ENCODE measurements around the gene SH3BGRL3.
"Not testable (repeated sequence)": the region's sequence is repeated elsewhere in the genome, so short reads cannot be mapped to it uniquely, and the experiment has no call there.

SH3BGRL3 gene

GRCh38 chr1:26289158-26290059, 9.5 kb downstream of the SH3BGRL3 start:
- ChIA-PET POLR2A (interaction anchor here (0.5 to 4.6 kb wide), 9 partner anchors 10 to 182 kb away, joined by 3 to 28 read pairs (median 4); partner anchors contain the start of genes CD52, HMGN2 and SH3BGRL3), CTCF (interaction anchor here (0.9 to 10.7 kb wide), 13 partner anchors 11 to 102 kb away, joined by 3 to 161 read pairs (median 5); partner anchors contain the start of genes CD52, SH3BGRL3 and UBXN11)
- Histone ChIP-seq H3K9me3 (ENCODE audit: control extremely low read depth in 1 of 5, control insufficient read depth in 4 of 5, insufficient read depth in 2 of 5, low read depth in 1 of 5, low read length in 4 of 5) (no peaks in the 10 kb centered on the region), H3K27ac (ENCODE audit: insufficient read depth in 1 of 2, low read depth in 1 of 2, low read length in 2 of 2, poor library complexity in 1 of 2, severe bottlenecking in 2 of 2) (peak overlapping the region; percentile 91 to 92), H3K4me1 (ENCODE audit: control extremely low read depth in 1 of 4, control insufficient read depth in 4 of 4, insufficient read depth in 4 of 4, low read length in 3 of 4) (peaks cover 27 to 85% (median 83%) of the 10 kb centered on the region in 4 experiments), H3K4me3 (ENCODE audit: control insufficient read depth in 1 of 7, extremely low read depth in 1 of 7, insufficient read depth in 4 of 7, low read depth in 2 of 7, low read length in 6 of 7) (peak overlapping the region in 3 of 7 experiments; percentile 20 to 37 (median 35)), H3K27me3 (replicated peaks in 2 of 5; ENCODE audit: control insufficient read depth in 4 of 5, insufficient read depth in 5 of 5, low read length in 4 of 5) (no peaks in the 10 kb centered on the region), H3K36me3 (ENCODE audit: control insufficient read depth in 4 of 4, insufficient read depth in 4 of 4, low read length in 3 of 4) (peaks cover 0 to 19% (median 3%) of the 10 kb centered on the region in 4 experiments)
- WGBS (ENCODE audit: insufficient coverage), result 46% methylated on average over 18 of the region's 21 CpGs
- peak; percentile 77 to 98 (median 98) for DNase-seq

- Histone ChIP-seq H3K27ac (ENCODE audit: insufficient read depth in 1 of 2, low read depth in 1 of 2, low read length in 2 of 2, poor library complexity in 1 of 2, severe bottlenecking in 2 of 2) (peak overlapping the region; percentile 91 to 92), H3K4me3 (ENCODE audit: control insufficient read depth in 1 of 7, extremely low read depth in 1 of 7, insufficient read depth in 4 of 7, low read depth in 2 of 7, low read length in 6 of 7) (peak overlapping the region in 3 of 7 experiments; percentile 13 to 23 (median 20)), H3K27me3 (replicated peaks in 2 of 5; ENCODE audit: control insufficient read depth in 4 of 5, insufficient read depth in 5 of 5, low read length in 4 of 5) (no peaks in the 10 kb centered on the region), H3K4me1 (ENCODE audit: control extremely low read depth in 1 of 4, control insufficient read depth in 4 of 4, insufficient read depth in 4 of 4, low read length in 3 of 4) (peaks cover 26 to 76% (median 74%) of the 10 kb centered on the region in 4 experiments), H3K9me3 (ENCODE audit: control extremely low read depth in 1 of 5, control insufficient read depth in 4 of 5, insufficient read depth in 2 of 5, low read depth in 1 of 5, low read length in 4 of 5) (no peaks in the 10 kb centered on the region), H3K36me3 (ENCODE audit: control insufficient read depth in 4 of 4, insufficient read depth in 4 of 4, low read length in 3 of 4) (peaks cover 0 to 22% (median 2%) of the 10 kb centered on the region in 4 experiments)
- 59% methylated on average over 10 of the region's 11 CpGs for WGBS (ENCODE audit: insufficient coverage)
- POLR2A ChIA-PET, result interaction anchor here (0.5 to 4.6 kb wide), 4 partner anchors 11 to 166 kb away, joined by 3 to 26 read pairs (median 4); partner anchors contain the start of gene SH3BGRL3
- CTCF ChIA-PET, result interaction anchor here (0.9 to 10.7 kb wide), 5 partner anchors 13 to 74 kb away, joined by 3 to 161 read pairs (median 26); partner anchors contain the start of genes CD52, SH3BGRL3 and UBXN11
- peak in 2 of 3 donors; percentile 67 to 72 for DNase-seq
Observed at GRCh38 chr1:26290122-26290881, 10.4 kb downstream of the SH3BGRL3 start.

GRCh38 chr1:26290882-26291261, 11.0 kb downstream of the SH3BGRL3 start:
- H3K4me1 ChIP-seq (ENCODE audit: control extremely low read depth in 1 of 4, control insufficient read depth in 4 of 4, insufficient read depth in 4 of 4, low read length in 3 of 4), result peaks cover 26 to 71% (median 68%) of the 10 kb centered on the region in 4 experiments

GRCh38 chr1:26291433-26291832, 11.5 kb downstream of the SH3BGRL3 start:
- H3K27me3 ChIP-seq (replicated peaks in 2 of 5; ENCODE audit: control insufficient read depth in 4 of 5, insufficient read depth in 5 of 5, low read length in 4 of 5), result no peaks in the 10 kb centered on the region
- H3K4me1 ChIP-seq (ENCODE audit: control extremely low read depth in 1 of 4, control insufficient read depth in 4 of 4, insufficient read depth in 4 of 4, low read length in 3 of 4), result peaks cover 22 to 65% (median 62%) of the 10 kb centered on the region in 4 experiments
- DNase-seq, result no peak
- ChIA-PET POLR2A (interaction anchor here (1.4 kb wide), 1 partner anchor 12 kb away, joined by 3 read pairs; the partner anchor contains the start of gene SH3BGRL3), CTCF (interaction anchor here (4.8 to 10.7 kb wide), 3 partner anchors 15 to 28 kb away, joined by 26 to 161 read pairs (median 110); partner anchors contain the start of genes CD52, SH3BGRL3 and UBXN11)
- WGBS (ENCODE audit: insufficient coverage), result 100% methylated on average over 3 of the region's 3 CpGs
- no peak overlapping the region for H3K4me3 ChIP-seq (ENCODE audit: control insufficient read depth in 1 of 7, extremely low read depth in 1 of 7, insufficient read depth in 4 of 7, low read depth in 2 of 7, low read length in 6 of 7)
- H3K9me3 ChIP-seq (ENCODE audit: control extremely low read depth in 1 of 5, control insufficient read depth in 4 of 5, insufficient read depth in 2 of 5, low read depth in 1 of 5, low read length in 4 of 5), result no peaks in the 10 kb centered on the region
- H3K36me3 ChIP-seq (ENCODE audit: control insufficient read depth in 4 of 4, insufficient read depth in 4 of 4, low read length in 3 of 4), result peaks cover 0 to 32% (median 7%) of the 10 kb centered on the region in 4 experiments
- H3K27ac ChIP-seq (ENCODE audit: insufficient read depth in 1 of 2, low read depth in 1 of 2, low read length in 2 of 2, poor library complexity in 1 of 2, severe bottlenecking in 2 of 2), result peak overlapping the region in 1 of 2 experiments; percentile 92

More at GRCh38 chr1:26290882-26291261, 11.0 kb downstream of the SH3BGRL3 start:
- ChIA-PET CTCF (interaction anchor here (4.8 to 10.7 kb wide), 3 partner anchors 14 to 29 kb away, joined by 26 to 161 read pairs (median 110); partner anchors contain the start of genes CD52, SH3BGRL3 and UBXN11), POLR2A (interaction anchor here (0.6 to 4.6 kb wide), 3 partner anchors 11 to 29 kb away, joined by 3 to 26 read pairs (median 3); partner anchors contain the start of gene SH3BGRL3)
- DNase-seq, result no peak
- Histone ChIP-seq H3K36me3 (ENCODE audit: control insufficient read depth in 4 of 4, insufficient read depth in 4 of 4, low read length in 3 of 4) (peaks cover 0 to 26% (median 4%) of the 10 kb centered on the region in 4 experiments), H3K9me3 (ENCODE audit: control extremely low read depth in 1 of 5, control insufficient read depth in 4 of 5, insufficient read depth in 2 of 5, low read depth in 1 of 5, low read length in 4 of 5) (no peaks in the 10 kb centered on the region), H3K27me3 (replicated peaks in 2 of 5; ENCODE audit: control insufficient read depth in 4 of 5, insufficient read depth in 5 of 5, low read length in 4 of 5) (no peaks in the 10 kb centered on the region), H3K4me3 (ENCODE audit: control insufficient read depth in 1 of 7, extremely low read depth in 1 of 7, insufficient read depth in 4 of 7, low read depth in 2 of 7, low read length in 6 of 7) (peak overlapping the region in 1 of 7 experiments; percentile 32), H3K27ac (ENCODE audit: insufficient read depth in 1 of 2, low read depth in 1 of 2, low read length in 2 of 2, poor library complexity in 1 of 2, severe bottlenecking in 2 of 2) (peak overlapping the region; percentile 91 to 92)
- 75% methylated on average over 10 of the region's 11 CpGs for WGBS (ENCODE audit: insufficient coverage)

GRCh38 chr1:26291939-26292338, 12.1 kb downstream of the SH3BGRL3 start:
- 90% methylated on average over 4 of the region's 4 CpGs for WGBS (ENCODE audit: insufficient coverage)
- Histone ChIP-seq H3K36me3 (ENCODE audit: control insufficient read depth in 4 of 4, insufficient read depth in 4 of 4, low read length in 3 of 4) (peaks cover 0 to 36% (median 10%) of the 10 kb centered on the region in 4 experiments), H3K9me3 (ENCODE audit: control extremely low read depth in 1 of 5, control insufficient read depth in 4 of 5, insufficient read depth in 2 of 5, low read depth in 1 of 5, low read length in 4 of 5) (no peaks in the 10 kb centered on the region), H3K4me3 (ENCODE audit: control insufficient read depth in 1 of 7, extremely low read depth in 1 of 7, insufficient read depth in 4 of 7, low read depth in 2 of 7, low read length in 6 of 7) (no peak overlapping the region), H3K4me1 (ENCODE audit: control extremely low read depth in 1 of 4, control insufficient read depth in 4 of 4, insufficient read depth in 4 of 4, low read length in 3 of 4) (peaks cover 22 to 61% (median 58%) of the 10 kb centered on the region in 4 experiments), H3K27ac (ENCODE audit: insufficient read depth in 1 of 2, low read depth in 1 of 2, low read length in 2 of 2, poor library complexity in 1 of 2, severe bottlenecking in 2 of 2) (peak overlapping the region in 1 of 2 experiments; percentile 92), H3K27me3 (replicated peaks in 2 of 5; ENCODE audit: control insufficient read depth in 4 of 5, insufficient read depth in 5 of 5, low read length in 4 of 5) (no peaks in the 10 kb centered on the region)
- no peak for DNase-seq
- CTCF ChIA-PET, result interaction anchor here (4.8 to 10.7 kb wide), 2 partner anchors 15 kb away, joined by 26 to 110 read pairs; partner anchors contain the start of genes SH3BGRL3 and UBXN11
- POLR2A ChIA-PET, result interaction anchor here (1.4 kb wide), 1 partner anchor 13 kb away, joined by 3 read pairs; the partner anchor contains the start of gene SH3BGRL3

GRCh38 chr1:26292735-26293134, 12.8 kb downstream of the SH3BGRL3 start:
- not testable (repeated sequence) for H3K9me3 ChIP-seq (ENCODE audit: control extremely low read depth in 1 of 5, control insufficient read depth in 4 of 5, insufficient read depth in 2 of 5, low read depth in 1 of 5, low read length in 4 of 5); H3K27me3 ChIP-seq (replicated peaks in 2 of 5; ENCODE audit: control insufficient read depth in 4 of 5, insufficient read depth in 5 of 5, low read length in 4 of 5); H3K27ac ChIP-seq (ENCODE audit: insufficient read depth in 1 of 2, low read depth in 1 of 2, low read length in 2 of 2, poor library complexity in 1 of 2, severe bottlenecking in 2 of 2); H3K4me3 ChIP-seq (ENCODE audit: control insufficient read depth in 1 of 7, extremely low read depth in 1 of 7, insufficient read depth in 4 of 7, low read depth in 2 of 7, low read length in 6 of 7)
- H3K36me3 ChIP-seq (ENCODE audit: control insufficient read depth in 4 of 4, insufficient read depth in 4 of 4, low read length in 3 of 4), result peaks cover 0 to 43% (median 10%) of the 10 kb centered on the region in 4 experiments
- peaks cover 17 to 53% (median 50%) of the 10 kb centered on the region in 4 experiments for H3K4me1 ChIP-seq (ENCODE audit: control extremely low read depth in 1 of 4, control insufficient read depth in 4 of 4, insufficient read depth in 4 of 4, low read length in 3 of 4)
- 87% methylated on average over 5 of the region's 5 CpGs for WGBS (ENCODE audit: insufficient coverage)
- peak in 1 of 3 donors; percentile 26 for DNase-seq
- POLR2A ChIA-PET, result interaction anchor here (1.4 kb wide), 1 partner anchor 13 kb away, joined by 3 read pairs; the partner anchor contains the start of gene SH3BGRL3
- CTCF ChIA-PET, result interaction anchor here (10.7 kb wide), 1 partner anchor 16 kb away, joined by 110 read pairs; the partner anchor contains the start of gene SH3BGRL3
